Heart left ventricle (tissue), 16 donors: ENCODE results near the gene S100A9. TPM values are rescaled to one million over a fixed set of nuclear protein-coding genes. Genes with fewer than 3 reads are reported as not detected.

Experiments
- ATAC-seq, 4 donors: fragments of 200-7000 bp; cut with Tn5 transposase; one replicate each; pipeline ENCODE4 v1.9.1; 2020 to 2022; ENCODE audit warnings: moderate library complexity in 4 of 4, mild to moderate bottlenecking in 3 of 4, moderate number of reproducible peaks in 1 of 4
- DNase-seq, 5 donors: peaks; one replicate each; pipeline ENCODE4 v3.0.0-alpha.2; 2020
- H3K27ac ChIP-seq, 12 donors: fragments of 200-600 bp; sonication (generic) in 4 of 12; one replicate each; pipeline versions ENCODE4 v1.5.0 to v1.8.0; 2016 to 2022; ENCODE audit warnings: mild to moderate bottlenecking in 2 of 12
- H3K27me3 ChIP-seq, 9 donors: fragments of 200-600 bp; sonication (generic) in 2 of 9; one replicate each; pipeline versions ENCODE4 v1.5.1 to v1.8.0; 2016 to 2022; ENCODE audit warnings: mild to moderate bottlenecking in 3 of 9
- H3K36me3 ChIP-seq, 9 donors: fragments of 200-600 bp; sonication (generic) in 2 of 9; one replicate each; pipeline versions ENCODE4 v1.5.0 to v1.8.0; 2018 to 2022; ENCODE audit warnings: mild to moderate bottlenecking in 2 of 9
- H3K4me1 ChIP-seq, 12 donors: fragments of 200-600 bp; sonication (generic) in 4 of 12; one replicate each; pipeline versions ENCODE4 v1.5.0 to v1.8.0; 2016 to 2022; ENCODE audit warnings: mild to moderate bottlenecking in 3 of 12
- H3K4me3 ChIP-seq, 12 donors: fragments of 200-600 bp; sonication (generic) in 4 of 12; one replicate each; pipeline versions ENCODE4 v1.5.0 to v1.8.0; 2017 to 2022; ENCODE audit warnings: mild to moderate bottlenecking in 9 of 12, moderate library complexity in 4 of 12
- H3K9me3 ChIP-seq, 12 donors: fragments of 200-600 bp; sonication (generic) in 4 of 12; one replicate each; pipeline versions ENCODE4 v1.5.0 to v1.8.0; 2016 to 2022; ENCODE audit warnings: mild to moderate bottlenecking in 1 of 12
- CTCF ChIP-seq, 12 donors: fragments of 200-600 bp; sonication (generic) in 4 of 12; IDR thresholded peaks; one replicate each; pipeline versions ENCODE4 v1.5.0 to v1.8.0; 2018 to 2022; ENCODE audit warnings: antibody characterized with exemption in 12 of 12, mild to moderate bottlenecking in 5 of 12
- POLR2A ChIP-seq, 2 donors: fragments of 450-650 bp; IDR thresholded peaks; one replicate each; pipeline ENCODE4 v1.6.1; 2017; ENCODE audit warnings: antibody characterized with exemption in 2 of 2, mild to moderate bottlenecking in 2 of 2, moderate library complexity in 2 of 2
- WGBS, 4 donors: extraction: QIAGEN DNeasy Blood & Tissue Kit in 2 of 4; methylation state at CpG; one replicate each; pipeline versions ENCODE4 v1.1.5 to v1.1.7; 2013 to 2018; 5-methylcytosine and 5-hydroxymethylcytosine counted together
- intact Hi-C, 10 donors: fragments of 100-400 bp; cut with DNase I; formaldehyde crosslinking; loops; one replicate each; pipeline versions ENCODE4 v1.11.1 to v1.14.2; 2022
- polyA plus RNA-seq, 2 donors: library from polyadenylated mRNA; stranded (reverse); fragments of 200-250 nt; gene quantifications; one replicate each; pipeline ENCODE4 v1.2.3, GENCODE V29; 2013
- total RNA-seq, 9 donors: library from RNA; depleted of rRNA in 2 of 9; stranded (reverse); fragments of >200 nt in 2 of 9; fragmentation: NEBNext Ultra II Directional in 3 of 9; extraction: Animal tissue kit (Norgen Biotek cat#: 25700) in 3 of 9; gene quantifications; one replicate each; pipeline versions ENCODE4 v1.1.0 to v1.2.4, GENCODE V29; 2016 to 2023
- donor health status: ischemic (EF 13 %, LVEDD 7.1; RV severe dilation, severe dysfunction).
- donor health status: healthy with polysubstance abuse.
- donor health status: DM: no; HTN: yes; CAD: no.
- donor health status: DM: no; HTN: no; CAD: no.
- donor health status: ischemic (EF 25% LVEDD 6.9; RV normal size, moderate dysfunction).
- donor health status: ischemic (EF 25% LVEDD 5.7; RV mildly dilated, moderate dysfunction).
- donor health status: healthy.
- donor health status: DM: yes; HTN: yes; CAD: no.
- donor health status: ischemic (EF 35%, LVEDD 5.7; RV mildly dilated, moderate dysfunction).
- donor health status: nonischemic (EF 11% LVEDD 7.7; RV severe dilation, severe dysfunction).
- donor health status: DM: yes; HTN: yes; CAD: no.
- donor health status: PGD.
- donor health status: ischemic (EF 29% LVEDD 5.4; RV normal size, mild dysfunction).
- donor health status: nonischemic (EF 23%, LVEDD 6.1; RV moderate dilation, normal function).

The S100A9 gene
- total and polyA plus RNA-seq, 11 donors: 5.7 to 350 (median 76.2) TPM

GRCh38 chr1:153343040-153343681 is 14.5 kb upstream of the S100A9 start:
- Histone ChIP-seq H3K9me3 (no peaks in the 10 kb centered on the region), H3K27ac (no peak overlapping the region), H3K27me3 (peaks cover 0 to 26% (median 3%) of the 10 kb centered on the region in 9 donors), H3K36me3 (no peaks in the 10 kb centered on the region), H3K4me1 (peaks cover 0 to 10% (median 0%) of the 10 kb centered on the region in 12 donors), H3K4me3 (no peak overlapping the region)
- no peak for TF ChIP-seq CTCF (IDR thresholded peaks at IDR 0.05)
- TF ChIP-seq POLR2A (IDR thresholded peaks at IDR 0.05): no peak
- intact Hi-C loops: loop anchor here in 1 of 10 donors (10.0 kb wide), 1 partner anchor 412 kb away; no protein-coding TSS in a partner anchor
- WGBS, 4 donors: 25 to 44% (median 31%) methylated on average over 5 of the region's 5 CpGs
- ATAC-seq: no peak
- DNase-seq: no peak

- H3K27me3 ChIP-seq: peaks cover 0 to 24% (median 6%) of the 10 kb centered on the region in 9 donors
- no peak for DNase-seq
- ATAC-seq: no peak
- TF ChIP-seq POLR2A (IDR thresholded peaks at IDR 0.05) (no peak), CTCF (IDR thresholded peaks at IDR 0.05) (no peak)
- H3K27ac ChIP-seq: no peak overlapping the region
- H3K36me3 ChIP-seq: no peaks in the 10 kb centered on the region
- intact Hi-C loops: loop anchor here in 1 of 10 donors (10.0 kb wide), 1 partner anchor 411 kb away; no protein-coding TSS in a partner anchor
- H3K4me3 ChIP-seq: no peak overlapping the region
- WGBS, 4 donors: 35 to 44% (median 42%) methylated on average over 9 of the region's 9 CpGs
- peaks cover 0 to 10% (median 0%) of the 10 kb centered on the region in 12 donors for H3K4me1 ChIP-seq
- no peaks in the 10 kb centered on the region for H3K9me3 ChIP-seq
Measured at GRCh38 chr1:153343811-153344717, 13.6 kb upstream of the S100A9 start.

- DNase-seq: no peak
Measured at GRCh38 chr1:153344718-153345025, 13.0 kb upstream of the S100A9 start.

More at GRCh38 chr1:153344718-153345025, 13.0 kb upstream of the S100A9 start:
- Histone ChIP-seq H3K27me3 (peaks cover 0 to 30% (median 8%) of the 10 kb centered on the region in 9 donors), H3K4me3 (no peak overlapping the region), H3K9me3 (no peaks in the 10 kb centered on the region), H3K4me1 (peaks cover 0 to 10% (median 0%) of the 10 kb centered on the region in 12 donors), H3K27ac (no peak overlapping the region), H3K36me3 (no peaks in the 10 kb centered on the region)
- ATAC-seq: peak in 2 of 4 donors; percentile 32 to 35
- intact Hi-C loops: loop anchor here in 1 of 10 donors (10.0 kb wide), 1 partner anchor 410 kb away; no protein-coding TSS in a partner anchor
- TF ChIP-seq CTCF (IDR thresholded peaks at IDR 0.05): no peak
- TF ChIP-seq POLR2A (IDR thresholded peaks at IDR 0.05): no peak
- 36 to 63% (median 54%) methylated on average over 3 of the region's 3 CpGs for WGBS, 4 donors
